CD4-positive, alpha-beta T cell treated with Interleukin-6 for 4 hours (primary cell): Measurements from ENCODE around the gene KHDRBS2.

ENCODE experiments used
- DNase-seq: peaks from one replicate; pipeline ENCODE4 v3.0.0-alpha.2; 2020; ENCODE audit warnings: mixed read lengths

KHDRBS2 gene

DNA sequence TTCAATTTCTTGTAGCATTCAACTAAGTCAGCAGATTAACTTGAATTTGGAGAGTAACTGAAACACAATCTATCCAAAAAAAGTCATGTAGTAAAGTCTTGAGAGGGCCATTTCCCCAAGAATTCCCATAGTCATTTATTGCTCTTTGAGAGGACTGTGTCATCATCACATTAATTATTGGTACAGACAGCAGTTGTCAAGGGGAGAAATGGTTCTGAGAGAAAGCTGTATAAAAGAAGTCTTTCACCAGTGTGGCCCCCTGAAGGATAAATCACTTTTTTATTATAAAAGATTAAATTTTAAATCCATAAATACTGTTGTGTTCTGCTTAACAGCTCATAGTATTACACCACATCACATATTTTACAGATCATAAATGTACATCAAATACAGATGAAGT lies 111.5 kb downstream of the KHDRBS2 start:
- DNase-seq, result no peak

DNA sequence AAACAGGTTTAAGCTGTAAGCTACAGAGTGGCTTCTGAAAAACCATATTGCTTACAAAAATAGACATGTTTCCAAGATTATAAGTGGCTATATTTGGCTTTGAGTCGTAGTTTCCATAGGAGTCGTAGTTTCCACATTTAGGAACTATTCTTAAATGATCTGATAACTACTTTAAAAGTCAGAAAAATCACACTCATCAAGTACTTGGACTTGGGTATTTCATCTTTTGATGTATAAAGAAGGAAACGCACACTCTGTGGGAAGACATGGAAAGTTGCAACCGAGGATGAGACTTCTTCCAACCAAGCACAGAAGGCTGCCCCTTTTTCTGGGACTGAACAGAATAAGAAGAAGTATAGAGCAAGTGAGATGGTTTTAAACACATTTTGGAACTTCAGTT lies 118.3 kb downstream of the KHDRBS2 start:
- no peak for DNase-seq

DNA sequence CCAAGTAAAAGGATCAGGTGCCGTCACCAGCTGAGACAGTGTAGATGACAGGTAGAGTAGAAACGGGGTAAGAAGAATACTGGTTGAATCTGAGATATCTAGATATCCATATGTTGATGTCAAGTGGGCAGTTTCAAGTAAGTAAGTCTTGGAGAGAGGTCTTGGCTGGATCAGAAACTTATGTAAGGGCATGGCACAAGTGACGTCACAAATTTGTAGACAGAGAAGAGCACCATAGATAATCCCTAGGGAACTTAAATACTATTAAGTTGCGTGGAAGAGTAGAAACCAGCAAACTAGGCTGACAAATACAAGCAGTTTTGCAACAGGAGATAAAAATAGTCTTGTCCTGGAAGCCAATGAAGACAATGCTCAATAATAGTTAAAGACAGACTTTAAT lies 123.2 kb downstream of the KHDRBS2 start:
- DNase-seq, result no peak

DNA sequence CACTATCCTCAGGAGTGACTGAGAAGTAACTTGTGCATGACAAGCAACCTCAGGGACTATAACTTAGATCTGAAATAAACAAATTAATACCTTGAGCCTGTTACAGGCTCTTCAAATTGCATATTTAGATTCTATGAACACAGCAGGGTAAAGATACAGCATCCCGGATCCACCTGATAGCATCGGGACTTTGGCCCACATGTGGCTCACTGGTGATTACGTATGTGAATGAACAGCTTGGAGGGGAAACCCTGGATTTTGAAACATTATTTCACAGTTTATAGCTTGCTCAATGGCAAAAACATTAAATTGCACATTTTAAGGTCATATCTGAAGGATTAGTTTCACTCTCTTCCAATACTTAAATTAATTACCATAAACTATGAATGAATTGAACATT lies 133.2 kb downstream of the KHDRBS2 start:
- no peak for DNase-seq

DNA sequence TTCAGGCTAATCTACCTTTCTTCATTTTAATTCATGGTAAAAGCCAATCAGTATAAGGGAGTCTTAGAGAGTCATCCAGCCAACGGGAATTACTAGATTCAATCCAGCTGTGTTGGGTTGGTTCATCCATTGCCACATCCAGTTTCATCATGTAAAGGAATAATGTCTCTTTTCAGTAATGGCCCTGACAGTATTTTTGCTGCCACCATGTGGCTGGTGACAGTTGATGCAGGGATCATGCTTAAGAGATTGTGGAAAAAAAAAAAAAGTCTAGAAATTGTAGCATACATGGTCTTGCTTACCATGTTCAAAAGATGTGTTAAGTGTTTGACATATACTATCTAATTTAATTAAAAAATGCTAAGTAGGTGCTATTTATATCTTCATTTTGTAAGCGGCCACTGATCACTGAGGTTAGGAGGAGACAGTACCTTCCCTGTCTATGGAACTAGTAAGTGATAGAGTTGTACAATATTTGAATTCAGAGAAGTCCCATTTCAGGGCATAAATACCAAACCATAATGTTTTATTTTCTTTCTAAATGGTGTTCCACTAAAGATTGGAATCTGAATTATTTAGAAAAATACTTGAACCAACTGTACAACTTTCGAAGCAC lies 135.9 kb downstream of the KHDRBS2 start:
- no peak for DNase-seq

DNA sequence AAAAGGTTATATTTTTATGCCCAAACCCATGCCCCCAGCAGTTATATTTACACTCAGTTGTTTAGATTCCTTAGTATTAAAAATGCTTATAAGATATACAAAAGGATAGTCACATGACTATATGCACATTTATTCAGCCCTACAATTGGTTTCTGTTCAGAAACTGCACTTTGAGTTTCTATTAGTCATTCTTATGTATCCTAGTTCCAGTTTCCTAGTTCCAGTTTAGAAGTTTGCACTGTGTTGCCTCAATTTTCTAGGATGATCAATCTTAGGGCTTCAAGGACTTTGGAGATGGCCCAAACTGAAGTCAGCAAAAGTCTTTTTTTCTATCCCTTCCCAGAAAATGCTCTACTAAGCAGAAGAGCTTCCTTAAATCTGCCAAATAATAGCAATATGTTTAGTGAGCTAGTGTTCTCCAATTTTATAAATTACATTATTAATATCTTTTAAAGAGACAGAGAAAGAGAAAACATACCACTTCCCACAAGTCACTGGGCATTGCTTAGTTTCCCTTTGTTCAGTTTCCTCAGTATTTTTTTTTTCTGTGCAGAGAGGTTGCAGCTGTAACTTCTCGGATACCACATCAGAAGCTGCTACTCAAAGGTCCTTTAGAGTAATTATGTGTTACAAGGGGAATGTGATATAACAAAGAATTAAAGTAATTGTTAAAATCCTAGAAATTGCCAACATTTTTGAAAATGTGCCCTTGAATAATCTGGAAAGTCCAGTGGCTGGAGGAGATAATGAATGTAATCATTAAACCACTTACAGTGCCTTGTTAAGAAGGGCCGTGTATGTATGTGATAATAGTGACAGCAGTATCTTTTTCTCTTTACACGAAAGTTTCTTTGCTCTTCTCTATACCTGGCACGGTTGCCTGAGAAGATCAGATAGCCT lies 138.8 kb downstream of the KHDRBS2 start:
- no peak for DNase-seq

DNA sequence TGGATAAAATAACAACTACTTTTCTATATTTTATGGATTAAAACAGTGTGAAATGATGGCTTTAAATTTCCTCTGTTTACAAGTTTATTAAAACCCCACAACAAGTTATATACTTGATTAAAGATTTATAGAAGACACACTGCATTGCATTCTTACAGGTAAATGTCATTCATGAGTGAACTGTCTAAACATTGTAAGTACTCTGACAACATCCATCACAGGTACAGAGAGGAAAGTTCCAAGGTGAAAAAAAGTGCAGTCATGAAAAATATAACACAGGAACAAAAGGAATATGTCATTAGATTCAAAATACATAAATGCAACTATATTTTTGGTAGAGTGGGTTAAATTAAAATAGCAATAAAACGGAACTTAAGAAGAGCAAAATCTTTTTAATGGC lies 156.9 kb downstream of the KHDRBS2 start:
- DNase-seq, result no peak

DNA sequence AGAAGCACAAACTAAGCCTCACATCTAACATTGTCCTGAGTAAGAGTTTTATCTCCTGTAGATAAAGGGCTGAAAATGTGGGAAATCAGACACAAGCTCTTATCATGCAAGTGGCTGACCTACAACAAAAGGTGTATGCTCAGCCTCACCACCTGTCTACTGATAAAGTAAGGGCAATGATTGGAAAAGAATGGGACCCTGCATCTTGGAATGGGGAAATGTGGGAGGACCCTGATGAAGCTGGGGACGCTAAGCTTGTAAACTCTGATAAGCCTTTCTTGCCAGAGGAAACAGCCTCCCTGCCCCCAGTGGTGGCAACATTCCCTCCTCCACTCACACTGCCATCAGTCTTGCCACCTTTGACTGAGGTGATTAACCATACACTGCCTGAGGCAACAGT lies 166.6 kb downstream of the KHDRBS2 start:
- no peak for DNase-seq

DNA sequence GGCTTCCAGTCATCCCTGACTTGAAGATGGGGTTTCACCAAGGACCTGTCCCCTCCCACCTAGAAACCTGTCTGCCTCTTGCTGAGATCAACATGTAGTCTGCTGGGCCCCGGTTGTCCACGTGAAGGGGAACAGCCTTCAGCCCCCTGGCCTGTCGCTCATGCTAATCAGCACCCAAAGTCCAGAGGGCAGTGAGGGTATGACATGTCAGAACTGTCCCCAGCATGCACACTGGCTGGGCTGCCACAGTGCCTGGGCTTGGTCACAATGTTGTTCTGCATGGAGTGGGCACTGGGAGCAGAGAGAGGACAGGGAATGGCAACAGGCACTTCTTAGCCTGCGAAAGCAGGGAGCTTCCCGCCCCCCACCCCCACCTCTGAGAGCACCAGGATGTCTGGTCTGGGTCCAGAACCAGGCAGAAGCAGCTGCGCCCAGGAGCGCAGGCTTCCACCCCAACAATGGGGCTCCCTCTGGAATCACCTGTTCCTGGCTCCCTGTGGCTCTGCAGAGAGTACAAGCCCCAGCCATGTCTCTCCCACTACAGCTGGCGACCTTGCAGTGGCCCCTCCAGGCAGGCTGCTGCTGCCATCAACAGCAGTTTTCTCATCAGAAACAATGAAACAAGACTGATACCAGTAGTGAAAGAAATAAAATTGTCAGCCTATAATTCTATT lies 182.7 kb downstream of the KHDRBS2 start:
- DNase-seq, result no peak

DNA sequence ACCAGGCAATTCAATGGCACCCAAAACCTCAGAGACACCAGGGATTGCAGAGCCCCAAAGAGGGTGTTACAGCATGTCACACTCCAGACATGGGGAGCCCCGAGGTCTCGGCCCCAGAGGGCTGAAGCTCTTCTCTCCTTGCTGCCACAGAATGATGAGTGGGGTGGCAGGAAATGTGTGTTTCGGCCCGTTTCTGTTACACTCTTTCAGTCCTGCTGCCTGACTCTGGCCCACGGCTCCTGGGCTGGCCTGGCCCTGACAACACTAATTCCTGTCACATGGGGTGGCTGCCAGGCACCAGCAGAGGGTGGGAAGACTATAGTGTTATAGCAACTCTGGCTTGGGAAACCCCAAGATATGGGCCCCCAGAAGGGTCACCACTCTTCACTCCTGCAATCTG lies 183.6 kb downstream of the KHDRBS2 start:
- DNase-seq, result no peak

DNA sequence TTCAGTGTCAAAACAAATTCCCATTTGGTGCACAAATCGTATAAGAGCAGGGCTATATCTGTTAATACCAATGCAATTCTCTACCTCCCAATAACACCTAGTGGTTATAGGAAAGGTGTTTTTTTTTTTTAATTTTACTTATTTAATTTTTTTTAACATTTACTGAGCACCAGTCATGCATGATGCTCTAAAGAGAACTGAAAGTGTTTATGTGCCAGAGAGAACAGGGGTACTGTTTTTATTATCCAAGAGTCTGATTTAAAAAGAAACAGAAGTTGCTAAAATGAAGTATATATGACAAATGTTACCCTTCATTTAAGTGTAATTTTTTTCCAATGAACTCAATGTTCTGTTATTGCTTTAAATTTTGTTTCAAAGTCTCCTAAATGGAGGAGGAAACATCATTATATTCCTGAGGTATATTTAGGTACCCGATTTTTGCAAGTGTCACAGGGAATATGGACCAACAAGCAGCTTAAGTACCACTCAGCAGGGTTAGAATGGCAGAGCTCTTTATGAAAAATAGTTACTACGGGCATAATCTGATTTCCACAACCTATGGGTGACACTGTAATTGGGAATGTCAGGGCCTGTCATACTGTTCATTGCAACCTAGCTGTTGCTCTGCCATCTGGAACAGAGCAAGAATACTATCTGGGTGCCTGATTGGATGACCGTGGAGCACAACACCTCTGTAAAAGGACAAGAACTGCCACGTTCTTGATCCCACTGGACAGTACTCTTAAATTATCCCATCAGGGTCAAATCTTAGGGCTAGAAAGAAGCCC lies 195.4 kb downstream of the KHDRBS2 start:
- DNase-seq, result no peak

DNA sequence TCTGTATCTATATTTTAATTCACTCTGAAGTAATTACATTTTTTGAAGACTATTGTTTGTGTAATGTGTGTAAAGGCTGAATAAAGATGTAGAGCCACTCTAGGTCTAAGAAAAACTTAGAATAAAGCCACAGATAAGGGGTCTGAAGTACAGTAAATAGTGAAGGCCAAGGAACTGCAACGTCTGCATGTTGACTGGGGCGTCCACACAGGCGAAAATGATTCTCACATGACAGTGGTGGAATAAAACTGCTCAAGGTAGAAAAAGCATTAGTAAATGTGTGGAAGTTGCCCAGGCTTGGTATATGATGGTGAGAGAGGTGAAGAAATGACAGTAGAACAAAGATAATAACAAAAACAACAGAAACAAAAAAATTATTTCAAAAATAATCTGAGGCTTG lies 196.2 kb downstream of the KHDRBS2 start:
- DNase-seq, result no peak

DNA sequence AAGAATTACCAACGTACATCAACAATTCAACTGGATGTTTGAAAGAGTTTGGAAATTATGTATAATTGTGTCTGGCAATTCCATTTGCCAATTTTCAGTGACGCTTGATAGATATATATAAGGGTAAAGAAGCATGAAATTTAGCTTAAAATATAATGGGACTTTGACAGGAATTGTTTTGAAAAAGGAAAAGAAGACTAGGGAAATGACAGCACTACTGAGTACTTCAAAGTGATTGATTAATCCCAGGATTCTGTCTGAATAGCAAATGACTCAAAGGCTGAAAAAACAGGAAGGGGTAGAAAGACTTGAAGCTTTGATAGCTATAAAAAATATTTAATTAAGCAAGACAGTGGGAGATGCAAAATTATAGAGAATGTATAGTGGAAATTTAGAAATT lies 200.0 kb downstream of the KHDRBS2 start:
- no peak for DNase-seq

DNA sequence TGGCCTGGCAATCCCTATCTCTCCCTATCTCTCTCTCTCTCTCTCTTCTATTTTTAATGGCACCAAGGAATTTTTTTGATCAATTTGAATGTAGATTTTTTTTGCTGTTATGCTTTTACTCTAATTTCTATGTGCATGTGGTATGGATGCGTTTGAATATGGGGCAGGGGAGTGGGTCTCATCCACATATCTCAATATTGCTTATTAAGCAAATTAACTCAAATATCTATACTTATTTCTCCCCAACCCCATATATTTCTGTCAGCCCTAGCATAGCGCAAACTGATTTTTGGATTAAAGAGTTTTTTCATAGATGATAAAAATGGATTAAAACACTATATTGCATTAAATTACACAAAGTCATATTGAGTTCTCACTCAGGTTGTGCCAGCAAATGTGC lies 210.2 kb downstream of the KHDRBS2 start:
- DNase-seq, result no peak

DNA sequence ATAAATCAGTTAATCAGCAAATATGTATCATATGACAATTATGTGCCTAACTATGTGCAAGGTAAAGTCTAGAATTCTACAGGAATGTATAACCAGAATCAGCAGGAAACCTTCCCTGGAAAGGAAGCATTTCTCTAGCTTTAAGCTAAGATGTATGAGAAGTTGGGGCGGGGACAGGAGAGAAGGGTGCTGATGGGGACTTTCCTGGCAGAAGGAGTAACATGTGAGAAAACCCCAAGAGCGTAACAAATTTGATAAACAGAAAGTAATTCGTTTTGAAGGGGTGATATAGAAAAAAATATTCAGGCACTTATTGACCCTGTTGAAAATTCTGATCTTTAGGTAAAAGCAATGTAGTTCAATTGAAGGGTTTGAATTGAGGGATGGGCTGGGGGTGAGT lies 226.1 kb downstream of the KHDRBS2 start:
- DNase-seq, result no peak

DNA sequence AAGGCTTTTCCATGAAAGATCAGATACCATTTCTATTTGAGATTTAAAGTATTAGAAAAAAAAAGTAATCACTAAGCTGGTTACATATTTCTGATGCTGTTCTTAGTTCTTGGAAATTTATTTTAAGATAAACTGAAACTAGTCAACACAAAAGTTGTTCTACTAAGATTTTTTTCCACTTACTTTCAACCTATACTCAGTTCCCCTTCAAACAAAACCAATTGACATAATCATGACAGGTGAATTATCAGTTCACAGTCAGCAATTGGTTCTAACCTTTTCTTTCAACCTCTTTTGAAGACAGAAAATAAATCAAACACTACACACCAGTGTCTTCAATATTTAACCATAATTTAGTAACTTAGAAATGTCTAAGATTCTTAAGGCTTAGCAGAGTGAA lies 228.7 kb downstream of the KHDRBS2 start:
- DNase-seq, result no peak

DNA sequence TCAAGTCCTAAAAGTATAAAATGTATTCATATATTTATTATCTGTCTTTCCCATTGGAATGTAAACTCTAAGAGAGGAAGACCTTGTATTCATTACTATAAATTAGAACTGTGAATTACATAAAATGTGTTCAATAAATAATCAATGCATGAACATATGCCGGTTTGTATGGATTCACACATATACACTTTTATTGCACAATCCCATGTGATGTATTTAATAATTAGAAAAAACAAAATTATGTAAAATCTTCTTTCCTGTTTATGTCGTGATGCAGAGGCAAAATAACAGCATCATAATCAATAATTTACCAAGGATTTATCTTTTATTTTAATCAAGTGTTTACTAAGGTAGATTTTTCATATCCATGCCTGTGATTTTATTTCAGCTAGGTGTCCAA lies 240.5 kb downstream of the KHDRBS2 start:
- DNase-seq, result no peak

DNA sequence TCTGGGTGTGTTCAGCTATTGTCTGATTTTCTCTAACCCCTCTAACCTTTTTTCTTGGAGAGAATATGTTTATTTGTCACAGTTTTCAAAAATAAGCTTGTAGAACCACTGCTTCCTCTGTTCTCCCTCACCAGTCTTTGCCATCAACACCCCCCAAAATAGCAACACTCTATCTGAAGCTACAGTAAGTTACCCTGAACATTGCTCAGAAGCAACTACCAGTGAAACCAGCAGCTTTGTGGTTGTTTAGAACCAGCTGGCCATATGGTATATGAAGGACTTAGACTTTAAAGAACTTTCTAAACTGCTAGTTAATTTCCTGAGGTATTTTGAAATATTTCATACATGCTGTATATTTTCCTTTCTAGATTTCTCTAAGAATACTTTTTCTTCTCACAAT lies 242.9 kb downstream of the KHDRBS2 start:
- DNase-seq, result no peak

DNA sequence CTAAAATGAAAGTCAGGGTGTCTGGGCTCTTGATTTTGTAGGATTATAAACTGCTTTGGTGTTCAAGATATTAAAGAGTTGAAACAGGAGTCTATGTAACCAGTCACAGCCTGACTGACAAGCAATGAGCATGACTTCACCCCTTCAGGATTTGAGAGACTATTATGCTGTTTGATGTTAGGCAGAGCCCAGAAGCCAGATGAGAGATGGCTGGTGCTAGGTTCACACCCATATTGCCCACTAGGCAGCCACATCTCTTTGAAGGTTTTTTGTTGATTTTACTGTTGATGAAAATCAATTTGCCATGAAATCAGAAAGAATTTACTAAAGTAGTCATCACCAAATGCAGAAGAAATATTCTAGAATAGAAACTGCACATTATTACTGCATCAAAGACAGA lies 243.6 kb downstream of the KHDRBS2 start:
- no peak for DNase-seq

DNA sequence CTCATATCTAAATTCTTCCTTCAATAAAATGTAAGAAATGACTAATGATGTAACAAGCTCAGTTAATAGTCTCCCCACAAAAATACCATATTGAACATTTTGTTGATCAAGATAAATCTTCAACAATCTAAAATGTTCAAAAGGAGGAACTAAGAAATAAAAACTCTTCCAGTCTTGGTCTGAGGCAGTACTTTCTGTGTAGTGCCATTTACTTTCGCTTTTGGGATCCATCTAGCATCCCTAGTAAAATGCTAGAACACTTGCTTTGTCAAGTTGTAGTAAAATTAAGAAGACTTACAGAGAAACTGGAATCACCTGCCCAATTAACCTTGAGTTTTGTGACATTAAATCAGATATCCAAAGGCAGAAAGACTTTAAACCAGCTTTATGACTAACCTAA lies 246.4 kb downstream of the KHDRBS2 start:
- no peak for DNase-seq

DNA sequence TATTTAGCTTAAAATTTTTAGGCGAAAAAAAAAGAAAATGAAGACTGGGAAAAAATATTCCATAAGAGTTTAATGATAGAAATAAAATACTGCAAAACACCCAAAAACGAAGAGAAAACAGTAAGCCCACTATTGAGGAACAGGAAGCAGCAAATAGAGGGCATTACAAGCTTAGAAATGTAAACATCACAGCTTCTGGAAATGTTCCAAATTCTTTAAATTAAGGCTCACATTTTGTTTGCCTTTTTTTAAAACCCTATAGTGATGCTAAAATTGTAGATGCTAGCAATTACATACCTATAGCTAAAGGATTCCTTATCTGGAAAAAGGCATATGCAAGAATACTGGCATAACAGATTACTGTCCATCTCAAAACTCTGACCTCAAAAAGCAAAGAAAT lies 248.6 kb downstream of the KHDRBS2 start:
- DNase-seq, result no peak

DNA sequence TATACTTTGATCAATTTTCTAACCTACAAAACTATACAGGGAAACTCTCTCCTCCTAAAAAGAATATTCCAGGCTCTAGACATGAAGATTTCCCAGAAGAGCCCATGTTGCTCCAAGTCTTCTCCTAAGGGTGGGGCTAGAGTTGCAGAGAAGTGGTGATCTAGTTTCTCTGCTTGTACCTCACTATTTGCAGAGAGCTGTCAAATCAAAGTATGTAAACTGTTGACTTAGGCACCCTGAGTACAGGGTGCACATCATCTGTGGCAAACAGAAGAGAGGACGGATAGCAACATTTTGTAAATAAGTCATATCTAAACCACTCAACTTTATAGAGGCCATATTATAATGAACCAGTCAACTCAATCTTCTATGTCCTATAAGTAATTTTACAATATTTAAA lies 250.1 kb downstream of the KHDRBS2 start:
- no peak for DNase-seq

DNA sequence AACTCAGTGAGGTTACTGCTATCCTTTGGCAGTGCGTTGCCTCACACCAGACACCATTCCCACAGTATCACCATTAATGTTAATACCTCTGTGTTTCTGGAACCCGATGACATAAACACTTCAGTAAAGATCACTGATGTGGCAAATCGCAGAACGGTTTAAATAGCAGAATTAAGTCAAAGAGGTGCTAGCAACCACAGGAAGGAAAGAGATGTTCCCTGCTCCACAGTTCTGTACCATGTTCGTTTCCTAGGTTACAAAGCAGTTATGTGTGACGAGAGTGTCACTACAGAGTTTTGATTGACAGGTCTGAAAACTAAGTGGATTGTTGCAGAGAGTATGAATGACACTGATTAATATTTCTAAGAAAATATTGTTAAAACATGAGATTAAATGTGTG lies 272.3 kb downstream of the KHDRBS2 start:
- no peak for DNase-seq
